GM18867 (cell line): ENCODE data around the gene TUBB.

ENCODE experiments used
- ATAC-seq: cut with Tn5 transposase; IDR thresholded peaks from one replicate; pipeline ENCODE4 v1.9.1; 2021; ENCODE audit warnings: mild to moderate bottlenecking, moderate library complexity; ENCODE audit not compliant: unreplicated experiment

TUBB gene

GRCh38 chr6:30719791-30720737, at the start of gene TUBB:
TSS of gene TUBB (plus strand) at chr6:30720352. CDS start at chr6:30720507, 155 bp downstream.
- peak; percentile 45 for ATAC-seq

- ATAC-seq, result no peak
These were observed 49.2 kb upstream of the TUBB start for GRCh38 chr6:30670760-30671527.

GRCh38 chr6:30672445-30673253, 47.5 kb upstream of the TUBB start, which contains the start of gene DHX16:
TSS of gene DHX16 (minus strand) at chr6:30673006. CDS start at chr6:30672841, 165 bp downstream.
- peak; percentile 77 for ATAC-seq

- no peak for ATAC-seq
These were observed 43.4 kb upstream of the TUBB start for GRCh38 chr6:30676660-30677285.

- ATAC-seq, result no peak
These were observed 41.0 kb upstream of the TUBB start for GRCh38 chr6:30678964-30679726.

- ATAC-seq, result no peak
These were observed 40.2 kb upstream of the TUBB start for GRCh38 chr6:30679765-30680535.

- no peak for ATAC-seq
These were observed 38.4 kb upstream of the TUBB start for GRCh38 chr6:30681766-30682142.

GRCh38 chr6:30682143-30683117, 37.7 kb upstream of the TUBB start:
- ATAC-seq, result peak; percentile 51

- ATAC-seq, result no peak
These were observed 36.8 kb upstream of the TUBB start for GRCh38 chr6:30683183-30683979.

GRCh38 chr6:30683980-30684338, 36.2 kb upstream of the TUBB start:
- ATAC-seq, result no peak

- no peak for ATAC-seq
These were observed 35.6 kb upstream of the TUBB start for GRCh38 chr6:30684386-30685156.

- no peak for ATAC-seq
These were observed 34.8 kb upstream of the TUBB start for GRCh38 chr6:30685157-30686008.

GRCh38 chr6:30686009-30686907, 33.9 kb upstream of the TUBB start, which contains the start of gene PPP1R18:
TSS of gene PPP1R18 (minus strand) at chr6:30686645. CDS start at chr6:30686018, 627 bp downstream.
- ATAC-seq, result peak; percentile 23
